Measurements from ENCODE around the gene GNB3. TPM values are rescaled to one million over a fixed set of nuclear protein-coding genes. Genes with fewer than 3 reads are reported as not detected.
A peak's percentile ranks its signal among the peaks of the same experiment; 100 is the strongest.

Gene GNB3
- total and polyA plus RNA-seq, 4 donors, result under 0.01 to 0.12 TPM; not detected in 2

DNA sequence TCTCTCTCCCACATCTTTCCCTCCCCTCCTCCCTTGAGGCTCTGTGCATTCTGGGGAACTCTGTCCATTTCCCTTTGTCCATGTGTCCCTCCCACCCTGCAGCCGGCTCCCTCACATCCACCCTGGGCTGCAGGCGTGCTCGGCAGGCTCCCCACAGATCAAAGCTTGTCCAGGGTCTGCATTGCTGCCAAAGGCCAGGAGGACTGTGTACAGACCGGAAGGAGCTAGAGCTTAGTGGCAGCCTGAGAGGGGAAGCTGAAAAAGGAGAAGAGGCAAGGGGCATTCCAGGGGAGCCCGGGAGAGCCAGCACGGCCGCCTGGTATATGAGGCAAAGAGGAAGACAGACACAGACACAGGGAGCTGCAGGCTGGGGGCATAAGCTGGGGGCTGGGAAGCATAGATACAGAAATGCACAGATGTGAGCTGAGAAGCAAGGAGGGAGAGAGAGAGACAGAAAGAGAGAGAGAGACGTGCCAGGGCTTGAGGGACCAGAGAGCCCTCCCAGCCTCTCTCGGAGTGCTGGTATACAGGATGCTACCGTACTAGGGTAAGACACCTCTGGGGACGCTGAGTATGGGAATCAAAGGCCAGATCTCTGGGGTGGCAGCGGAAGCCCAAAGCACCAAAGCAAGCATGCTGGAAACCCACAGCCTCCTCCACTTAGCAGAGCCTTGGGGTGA lies 48.1 kb upstream of the GNB3 start:
- H3K27me3 ChIP-seq (ENCODE audit: control insufficient read depth in 4 of 4, insufficient read depth in 4 of 4, low read length in 3 of 4), result no peaks in the 10 kb centered on the region
- peak overlapping the region in 1 of 2 donors; percentile 51 for H3K9ac ChIP-seq (ENCODE audit: low read depth in 1 of 2, low read length in 2 of 2)
- no peak overlapping the region for H3K4me3 ChIP-seq (ENCODE audit: low read depth in 1 of 3, low read length in 3 of 3)
- no peak for DNase-seq (ENCODE audit: low spot score)
- H3K9me3 ChIP-seq (ENCODE audit: control insufficient read depth in 4 of 4, low read length in 3 of 4), result no peaks in the 10 kb centered on the region
- H3K36me3 ChIP-seq (ENCODE audit: control insufficient read depth in 4 of 4, insufficient read depth in 3 of 4, low read depth in 1 of 4, low read length in 3 of 4), result no peaks in the 10 kb centered on the region
- no peak for TF ChIP-seq RAD21 (IDR thresholded peaks at IDR 0.05)
- TF ChIP-seq HNF4G (IDR thresholded peaks at IDR 0.05), result no peak
- no peak for TF ChIP-seq HNF4A (conservative IDR thresholded peaks at IDR 0.05)
- TF ChIP-seq, protein P1, sequence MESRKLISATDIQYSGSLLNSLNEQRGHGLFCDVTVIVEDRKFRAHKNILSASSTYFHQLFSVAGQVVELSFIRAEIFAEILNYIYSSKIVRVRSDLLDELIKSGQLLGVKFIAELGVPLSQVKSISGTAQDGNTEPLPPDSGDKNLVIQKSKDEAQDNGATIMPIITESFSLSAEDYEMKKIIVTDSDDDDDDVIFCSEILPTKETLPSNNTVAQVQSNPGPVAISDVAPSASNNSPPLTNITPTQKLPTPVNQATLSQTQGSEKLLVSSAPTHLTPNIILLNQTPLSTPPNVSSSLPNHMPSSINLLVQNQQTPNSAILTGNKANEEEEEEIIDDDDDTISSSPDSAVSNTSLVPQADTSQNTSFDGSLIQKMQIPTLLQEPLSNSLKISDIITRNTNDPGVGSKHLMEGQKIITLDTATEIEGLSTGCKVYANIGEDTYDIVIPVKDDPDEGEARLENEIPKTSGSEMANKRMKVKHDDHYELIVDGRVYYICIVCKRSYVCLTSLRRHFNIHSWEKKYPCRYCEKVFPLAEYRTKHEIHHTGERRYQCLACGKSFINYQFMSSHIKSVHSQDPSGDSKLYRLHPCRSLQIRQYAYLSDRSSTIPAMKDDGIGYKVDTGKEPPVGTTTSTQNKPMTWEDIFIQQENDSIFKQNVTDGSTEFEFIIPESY (IDR thresholded peaks at IDR 0.05), result no peak
- no peak for TF ChIP-seq RXRA (IDR thresholded peaks at IDR 0.05)
- TF ChIP-seq YY1 (IDR thresholded peaks at IDR 0.05), result no peak
- TF ChIP-seq GABPA (IDR thresholded peaks at IDR 0.05 in 1 of 2, conservative IDR thresholded peaks at IDR 0.05 in 1 of 2), result no peak
- TF ChIP-seq, protein P2, sequence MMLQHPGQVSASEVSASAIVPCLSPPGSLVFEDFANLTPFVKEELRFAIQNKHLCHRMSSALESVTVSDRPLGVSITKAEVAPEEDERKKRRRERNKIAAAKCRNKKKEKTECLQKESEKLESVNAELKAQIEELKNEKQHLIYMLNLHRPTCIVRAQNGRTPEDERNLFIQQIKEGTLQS (IDR thresholded peaks at IDR 0.05), result no peak
- TF ChIP-seq SP1 (IDR thresholded peaks at IDR 0.05), result no peak
- TF ChIP-seq JUND (IDR thresholded peaks at IDR 0.05), result no peak
- WGBS, result 57% methylated on average over 12 of the region's 12 CpGs
- peaks cover 0 to 15% (median 4%) of the 10 kb centered on the region in 4 donors for H3K4me1 ChIP-seq (ENCODE audit: control insufficient read depth in 4 of 4, insufficient read depth in 4 of 4, low read length in 3 of 4)
- H3K27ac ChIP-seq (ENCODE audit: low read depth in 1 of 2, low read length in 2 of 2), result peak overlapping the region in 1 of 2 donors; percentile 29

DNA sequence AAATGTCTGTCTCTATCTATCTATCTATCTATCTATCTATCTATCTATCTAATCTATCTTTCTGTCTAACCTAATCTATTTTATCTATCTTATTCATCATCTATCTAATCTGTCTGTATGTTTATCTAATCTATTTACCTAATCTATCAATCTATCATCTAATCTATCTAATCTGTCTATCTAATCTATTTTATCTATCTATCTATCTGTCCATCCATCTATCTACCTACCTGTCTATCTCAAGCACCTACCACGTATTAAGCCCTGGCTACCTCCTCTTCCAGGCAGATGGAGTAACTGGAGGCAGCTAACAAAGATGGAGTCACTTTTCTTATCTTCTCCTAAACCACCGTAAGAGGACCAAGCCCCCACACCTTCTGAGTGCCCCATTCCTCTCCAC lies 45.6 kb upstream of the GNB3 start:
- H3K4me1 ChIP-seq (ENCODE audit: control insufficient read depth in 4 of 4, insufficient read depth in 4 of 4, low read length in 3 of 4), result peaks cover 0 to 15% (median 4%) of the 10 kb centered on the region in 4 donors
- H3K9me3 ChIP-seq (ENCODE audit: control insufficient read depth in 4 of 4, low read length in 3 of 4), result no peaks in the 10 kb centered on the region
- no peak overlapping the region for H3K27ac ChIP-seq (ENCODE audit: low read depth in 1 of 2, low read length in 2 of 2)
- no peaks in the 10 kb centered on the region for H3K36me3 ChIP-seq (ENCODE audit: control insufficient read depth in 4 of 4, insufficient read depth in 3 of 4, low read depth in 1 of 4, low read length in 3 of 4)
- TF ChIP-seq EGR1 (IDR thresholded peaks at IDR 0.05; ENCODE audit: low read depth in 2 of 2) (no peak), NR2F2 (IDR thresholded peaks at IDR 0.05) (no peak)
- no peaks in the 10 kb centered on the region for H3K27me3 ChIP-seq (ENCODE audit: control insufficient read depth in 4 of 4, insufficient read depth in 4 of 4, low read length in 3 of 4)
- 88% methylated on average over 2 of the region's 2 CpGs for WGBS
- H3K4me3 ChIP-seq (ENCODE audit: low read depth in 1 of 3, low read length in 3 of 3), result no peak overlapping the region
- no peak for DNase-seq (ENCODE audit: low spot score)
- H3K9ac ChIP-seq (ENCODE audit: low read depth in 1 of 2, low read length in 2 of 2), result no peak overlapping the region

DNA sequence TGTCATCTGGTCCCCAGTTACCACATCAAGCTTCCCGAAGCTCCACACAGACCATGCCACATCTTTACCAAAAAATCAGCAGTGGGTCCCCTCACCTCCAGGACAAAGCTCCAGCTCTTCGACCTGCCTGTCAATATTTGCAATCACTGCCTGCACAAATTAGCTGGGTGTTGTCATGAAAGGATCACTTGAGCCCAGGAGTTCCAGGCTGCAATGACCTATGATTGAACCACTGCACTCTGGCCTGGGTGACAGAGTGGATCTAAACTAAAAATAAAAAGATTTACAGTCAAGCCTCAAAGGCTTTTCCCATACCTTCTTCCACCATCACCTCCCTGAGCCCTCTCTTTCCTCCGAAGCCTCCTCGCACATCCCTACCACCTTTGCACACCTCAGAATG lies 44.1 kb upstream of the GNB3 start:
- TF ChIP-seq FOXA1 (IDR thresholded peaks at IDR 0.05) (no peak), HNF4A (conservative IDR thresholded peaks at IDR 0.05) (peak; percentile 18 to 72), RXRA (IDR thresholded peaks at IDR 0.05) (peak; percentile 27 to 73), GABPA (IDR thresholded peaks at IDR 0.05 in 1 of 2, conservative IDR thresholded peaks at IDR 0.05 in 1 of 2) (no peak), TAF1 (conservative IDR thresholded peaks at IDR 0.05) (no peak)
- H3K27me3 ChIP-seq (ENCODE audit: control insufficient read depth in 4 of 4, insufficient read depth in 4 of 4, low read length in 3 of 4), result no peaks in the 10 kb centered on the region
- H3K4me1 ChIP-seq (ENCODE audit: control insufficient read depth in 4 of 4, insufficient read depth in 4 of 4, low read length in 3 of 4), result peaks cover 0 to 15% (median 4%) of the 10 kb centered on the region in 4 donors
- no peak overlapping the region for H3K27ac ChIP-seq (ENCODE audit: low read depth in 1 of 2, low read length in 2 of 2)
- no peaks in the 10 kb centered on the region for H3K36me3 ChIP-seq (ENCODE audit: control insufficient read depth in 4 of 4, insufficient read depth in 3 of 4, low read depth in 1 of 4, low read length in 3 of 4)
- H3K9me3 ChIP-seq (ENCODE audit: control insufficient read depth in 4 of 4, low read length in 3 of 4), result no peaks in the 10 kb centered on the region
- no peak overlapping the region for H3K9ac ChIP-seq (ENCODE audit: low read depth in 1 of 2, low read length in 2 of 2)
- no peak for DNase-seq (ENCODE audit: low spot score)
- no peak overlapping the region for H3K4me3 ChIP-seq (ENCODE audit: low read depth in 1 of 3, low read length in 3 of 3)
- WGBS, result 73% methylated on average over 4 of the region's 4 CpGs
